Neural cell (in vitro differentiated cells): ENCODE results near the gene DMRT2. TPM values are rescaled to one million over a fixed set of nuclear protein-coding genes. Genes with fewer than 3 reads are reported as not detected.

Source experiments
- H2AFZ ChIP-seq: fragments of 200-600, 300-800 bp; sonication (generic), shearing (Covaris generic); 2 replicates; pipeline ENCODE4 v1.6.0; 2014; ENCODE audit warnings: low read depth, mild to moderate bottlenecking, antibody characterized with exemption, low read length, moderate library complexity
- H3F3A ChIP-seq: fragments of 200-600 bp; shearing (Covaris generic); 2 replicates; pipeline ENCODE4 v1.6.1; 2016; ENCODE audit warnings: mild to moderate bottlenecking, moderate library complexity, mixed read lengths, antibody characterized with exemption, low read length; ENCODE audit not compliant: insufficient read depth, poor library complexity, severe bottlenecking
- H3K27ac ChIP-seq: fragments of 200-600, 300-800 bp; sonication (generic), shearing (Covaris generic); 2 replicates; pipeline ENCODE4 v1.5.1; 2014; ENCODE audit warnings: mild to moderate bottlenecking, low read length, moderate library complexity
- H3K27me3 ChIP-seq: fragments of 300-800, 200-600 bp; sonication (generic), shearing (Covaris generic); 2 replicates; pipeline ENCODE4 v1.6.0; 2014; ENCODE audit warnings: mild to moderate bottlenecking, low read depth, low read length, moderate library complexity; ENCODE audit not compliant: insufficient read depth
- H3K36me3 ChIP-seq: fragments of 300-800, 200-600 bp; sonication (generic), shearing (Covaris generic); 2 replicates; pipeline ENCODE4 v1.5.1; 2014; ENCODE audit warnings: mild to moderate bottlenecking, antibody characterized with exemption, low read length, moderate library complexity; ENCODE audit not compliant: insufficient read depth
- H3K4me2 ChIP-seq: fragments of 300-800, 200-600 bp; sonication (generic), shearing (Covaris generic); 2 replicates; pipeline ENCODE4 v1.6.0; 2014; ENCODE audit warnings: mild to moderate bottlenecking, low read length
- H3K4me3 ChIP-seq: fragments of 300-800, 200-600 bp; sonication (generic), shearing (Covaris generic); 2 replicates; pipeline ENCODE4 v1.5.1; 2014; ENCODE audit warnings: mild to moderate bottlenecking, low read length, moderate library complexity
- H3K79me2 ChIP-seq: fragments of 200-600 bp; shearing (Covaris generic); replicated peaks from 2 replicates; pipeline ENCODE4 v1.6.0; 2014; ENCODE audit warnings: mild to moderate bottlenecking, low read length, moderate library complexity; ENCODE audit not compliant: insufficient read depth
- H3K9ac ChIP-seq: fragments of 300-800, 200-600 bp; sonication (generic), shearing (Covaris generic); 2 replicates; pipeline ENCODE4 v1.6.1; 2016; ENCODE audit warnings: mild to moderate bottlenecking, low read length, mixed read lengths
- H3K9me2 ChIP-seq: fragments of 200-600 bp; shearing (Covaris generic); 2 replicates; pipeline ENCODE4 v1.6.1; 2016; ENCODE audit warnings: mild to moderate bottlenecking, low read length, mixed read lengths; ENCODE audit not compliant: insufficient read depth
- H3K9me3 ChIP-seq: fragments of 200-600, 300-800 bp; sonication (generic), shearing (Covaris generic); 2 replicates; pipeline ENCODE4 v1.6.1; 2016; ENCODE audit warnings: mild to moderate bottlenecking, mixed run types, low read length, moderate library complexity, mixed read lengths
- H4K20me1 ChIP-seq: fragments of 200-600 bp; shearing (Covaris generic); 2 replicates; pipeline ENCODE4 v1.6.1; 2016; ENCODE audit warnings: mild to moderate bottlenecking, mixed run types; ENCODE audit not compliant: insufficient read depth
- CTCF ChIP-seq: fragments of 450-650 bp; IDR thresholded peaks from 2 replicates; pipeline ENCODE4 v1.5.1; 2014; ENCODE audit warnings: antibody characterized with exemption, mild to moderate bottlenecking, moderate library complexity; ENCODE audit not compliant: poor library complexity, severe bottlenecking
- EP300 ChIP-seq: fragments of 450-650 bp; conservative IDR thresholded peaks from 2 replicates; pipeline ENCODE4 v1.6.1; 2014; ENCODE audit warnings: antibody characterized with exemption, mild to moderate bottlenecking, moderate library complexity; ENCODE audit not compliant: poor library complexity, severe bottlenecking
- EZH2 ChIP-seq: fragments of 200-600, 300-800 bp; shearing (Covaris generic), sonication (generic); IDR thresholded peaks from 2 replicates; pipeline ENCODE4 v1.6.1; 2014; ENCODE audit warnings: antibody characterized with exemption, low read length, borderline replicate concordance, mild to moderate bottlenecking; ENCODE audit not compliant: insufficient read depth, poor library complexity, severe bottlenecking
- MXI1 ChIP-seq: fragments of 450-650 bp; conservative IDR thresholded peaks from 2 replicates; pipeline ENCODE4 v1.6.1; 2014; ENCODE audit warnings: antibody characterized with exemption, mild to moderate bottlenecking; ENCODE audit not compliant: poor library complexity, severe bottlenecking
- POLR2AphosphoS5 ChIP-seq: IDR thresholded peaks from 2 replicates; pipeline ENCODE4 v1.6.1; 2012
- RAD21 ChIP-seq: fragments of 450-650 bp; conservative IDR thresholded peaks from 2 replicates; pipeline ENCODE4 v1.6.1; 2014; ENCODE audit warnings: antibody characterized with exemption, mild to moderate bottlenecking, moderate library complexity
- REST ChIP-seq: IDR thresholded peaks from 2 replicates; pipeline ENCODE4 v1.6.1; 2012; ENCODE audit warnings: borderline replicate concordance
- SMC3 ChIP-seq: fragments of 450-650 bp; conservative IDR thresholded peaks from 2 replicates; pipeline ENCODE4 v1.6.1; 2014; ENCODE audit warnings: antibody characterized with exemption, mild to moderate bottlenecking, moderate library complexity; ENCODE audit not compliant: poor library complexity
- TAF1 ChIP-seq: IDR thresholded peaks from 2 replicates; pipeline ENCODE4 v1.6.1; 2012; ENCODE audit warnings: low read depth
- polyA plus RNA-seq: library from polyadenylated mRNA; depleted of rRNA; stranded (reverse); fragments of >200 nt; gene quantifications from 2 replicates; pipeline ENCODE4 v1.2.3, GENCODE V29; 2014

The DMRT2 gene
- polyA plus RNA-seq, 1 donor from 2014 or later = 0.20 TPM

GRCh38 chr9:1085086-1085485 lies 34.9 kb downstream of the DMRT2 start:
- Histone ChIP-seq H4K20me1 (no peaks in the 10 kb centered on the region), H3K9me3 (no peaks in the 10 kb centered on the region), H3K79me2 (no peaks in the 10 kb centered on the region), H3K4me3 (no peak overlapping the region), H3K36me3 (no peaks in the 10 kb centered on the region), H3K9ac (no peak overlapping the region), H3F3A (no peaks in the 10 kb centered on the region), H3K27ac (no peak overlapping the region), H3K27me3 (no peaks in the 10 kb centered on the region), H2AFZ (no peak overlapping the region), H3K4me2 (no peak overlapping the region), H3K9me2 (no peaks in the 10 kb centered on the region)
- TF ChIP-seq MXI1 = no peak
- TF ChIP-seq CTCF = no peak
- no peak for TF ChIP-seq TAF1
- no peak for TF ChIP-seq SMC3

- no peaks in the 10 kb centered on the region for H3K36me3 ChIP-seq
- H4K20me1 ChIP-seq = no peaks in the 10 kb centered on the region
- no peaks in the 10 kb centered on the region for H3F3A ChIP-seq
- no peak overlapping the region for H2AFZ ChIP-seq
- no peaks in the 10 kb centered on the region for H3K79me2 ChIP-seq
- no peak overlapping the region for H3K9ac ChIP-seq
- no peak overlapping the region for H3K4me3 ChIP-seq
- no peak overlapping the region for H3K4me2 ChIP-seq
- no peaks in the 10 kb centered on the region for H3K27me3 ChIP-seq
- no peaks in the 10 kb centered on the region for H3K9me2 ChIP-seq
- H3K9me3 ChIP-seq = no peaks in the 10 kb centered on the region
- TF ChIP-seq SMC3 (no peak), MXI1 (no peak), REST (no peak), RAD21 (no peak), EP300 (no peak), TAF1 (no peak), EZH2 (no peak), POLR2AphosphoS5 (no peak), CTCF (no peak)
- no peak overlapping the region for H3K27ac ChIP-seq
Observed at GRCh38 chr9:1086517-1086916, 36.4 kb downstream of the DMRT2 start.
